Panc1 (cell line): ENCODE measurements around the gene TBC1D10B. TPM values are rescaled to one million over a fixed set of nuclear protein-coding genes. Genes with fewer than 3 reads are reported as not detected.

ENCODE experiments used
- ATAC-seq: fragments of 200-7000 bp; cut with Tn5 transposase; 2 replicates; pipeline ENCODE4 v1.9.1; 2020; ENCODE audit warnings: mild to moderate bottlenecking, moderate library complexity
- BruUV-seq: library from RNA; stranded (reverse); fragments of 400-500 nt; replicated peaks from 2 replicates; lab custom pipeline; 2021; lab: Mats Ljungman, UMichigan
- CTCF ChIA-PET: fragments of 300-600 bp; sonication (Branson Sonifier 250); formaldehyde crosslinking; loops from one replicate; lab custom pipeline; 2022; ENCODE audit warnings: antibody characterized with exemption; lab: Charles Lee
- POLR2A ChIA-PET: fragments of 300-600 bp; sonication (Branson Sonifier 250); formaldehyde crosslinking; loops from one replicate; lab custom pipeline; 2022; ENCODE audit warnings: antibody characterized with exemption; lab: Charles Lee
- DNase-seq: peaks from one replicate; pipeline ENCODE4 v3.0.0-alpha.2; 2010; ENCODE audit warnings: low read depth, low spot score
- H3K27ac ChIP-seq: 2 replicates; pipeline ENCODE4 v1.5.1; 2011; ENCODE audit warnings: mild to moderate bottlenecking, low read length, inconsistent platforms
- H3K27me3 ChIP-seq: fragments of 200-500 bp; sonication (Bioruptor generic); 2 replicates; pipeline ENCODE4 v1.6.0; 2014; ENCODE audit warnings: low read length, inconsistent platforms; ENCODE audit not compliant: control insufficient read depth, insufficient read depth
- H3K36me3 ChIP-seq: fragments of 200-500 bp; sonication (Bioruptor generic); 2 replicates; pipeline ENCODE4 v1.5.1; 2014; ENCODE audit warnings: inconsistent platforms, mild to moderate bottlenecking, low read length, moderate library complexity; ENCODE audit not compliant: control insufficient read depth, insufficient read depth
- H3K4me1 ChIP-seq: 2 replicates; pipeline ENCODE4 v1.5.1; 2011; ENCODE audit warnings: inconsistent platforms, mild to moderate bottlenecking, low read length, moderate library complexity; ENCODE audit not compliant: control insufficient read depth, insufficient read depth
- H3K4me3 ChIP-seq, 2 experiments: 2 replicates each; pipeline ENCODE4 v1.5.1; 2011 to 2012; ENCODE audit warnings: low read depth in 2 of 2, low read length in 2 of 2, mild to moderate bottlenecking in 2 of 2, inconsistent platforms in 1 of 2, moderate library complexity in 1 of 2
- H3K9me3 ChIP-seq: fragments of 200-500 bp; sonication (Bioruptor generic); 2 replicates; pipeline ENCODE4 v1.5.1; 2014; ENCODE audit warnings: low read depth, mild to moderate bottlenecking, inconsistent platforms, low read length, moderate library complexity; ENCODE audit not compliant: control insufficient read depth, insufficient read depth
- POLR2AphosphoS5 ChIP-seq: IDR thresholded peaks from 2 replicates; pipeline ENCODE4 v1.6.1; 2012; ENCODE audit warnings: mild to moderate bottlenecking, low read depth, low read length, moderate library complexity
- SIN3A ChIP-seq: IDR thresholded peaks from 2 replicates; pipeline ENCODE4 v1.6.1; 2012; ENCODE audit warnings: low read depth, mild to moderate bottlenecking, low read length, moderate library complexity, borderline replicate concordance; ENCODE audit not compliant: insufficient read depth
- TCF7L2 ChIP-seq: IDR thresholded peaks from 2 replicates; pipeline ENCODE4 v1.6.1; 2011; ENCODE audit warnings: mild to moderate bottlenecking, low read depth, low read length, inconsistent platforms
- in situ Hi-C: cut with HindIII; loops from 2 replicates; pipeline ENCODE4 v1.10.0; 2016; ENCODE audit warnings: low sequenced_read_pairs, low pct_unique_long_range_greater_than_20kb
- intact Hi-C: fragments of 100-400 bp; cut with micrococcal nuclease; formaldehyde crosslinking; loops from one replicate; pipeline ENCODE4 v1.10.0; 2022; ENCODE audit not compliant: unreplicated experiment
- total RNA-seq: library from RNA; stranded (reverse); gene quantifications from one replicate; pipeline ENCODE4 v1.2.1, GENCODE V29; 2021; ENCODE audit not compliant: unreplicated experiment
- TF ChIP-seq, protein P1 (sequence below), 2 experiments: IDR thresholded peaks; 2 replicates each; pipeline ENCODE4 v1.6.1; 2011 to 2012; ENCODE audit warnings: low read depth in 2 of 2, control low read depth in 1 of 2, low read length in 1 of 2, mild to moderate bottlenecking in 1 of 2, moderate library complexity in 1 of 2; ENCODE audit not compliant: insufficient read depth in 1 of 2
- TF ChIP-seq, protein P2 (sequence below): fragments of 450-650 bp; IDR thresholded peaks from 2 replicates; pipeline ENCODE4 v1.5.1; 2017; ENCODE audit warnings: mild to moderate bottlenecking

TBC1D10B gene
- total RNA-seq, 1 experiment from 2014 or later, result 52.6 TPM

DNA sequence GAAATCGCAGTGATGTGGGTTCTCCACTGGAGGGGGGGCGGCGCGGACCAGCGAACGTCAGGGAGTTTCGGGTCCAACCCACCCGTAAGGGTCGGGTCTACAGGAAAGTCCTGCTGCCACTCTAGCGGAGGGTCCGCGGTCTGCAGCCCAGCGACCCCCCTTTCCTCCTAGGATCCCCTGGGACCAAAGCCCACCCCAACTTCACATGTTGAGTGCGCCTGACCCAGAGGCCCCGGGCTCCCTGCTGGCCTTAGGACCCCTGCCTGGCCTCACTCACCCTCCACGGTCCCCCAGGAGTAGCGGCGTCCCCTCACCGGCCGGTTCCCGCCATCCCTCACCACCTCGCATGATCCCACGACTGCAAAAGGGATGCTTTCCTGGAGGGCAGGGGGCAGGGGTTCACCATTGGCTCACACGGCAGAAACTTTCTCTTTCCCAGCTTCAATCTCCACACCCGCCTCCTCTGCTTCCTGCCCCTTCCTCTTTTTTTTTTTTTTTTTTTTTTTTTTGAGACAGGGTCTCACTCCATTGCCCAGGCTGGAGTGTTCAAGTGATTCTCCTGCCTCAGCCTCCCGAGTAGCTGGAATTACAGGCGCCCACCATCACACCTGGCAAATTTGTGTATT lies 9.0 kb upstream of the TBC1D10B start:
- no peaks in the 10 kb centered on the region for H3K9me3 ChIP-seq
- in situ Hi-C loops (no loop called here), intact Hi-C loops (no loop called here)
- ChIA-PET CTCF (interaction anchor here (0.6 kb wide), 1 partner anchor 266 kb away, joined by 5 read pairs; the partner anchor contains the start of gene GDPD3), POLR2A (no interaction called here)
- peak overlapping the region; percentile 46; the same call in 1 of the 2 replicates for H3K27ac ChIP-seq
- ATAC-seq, result no peak
- H3K4me3 ChIP-seq, result peak overlapping the region; percentile 89 to 96
- DNase-seq, result no peak
- no TSS peak for BruUV-seq
- TF ChIP-seq, protein P1, sequence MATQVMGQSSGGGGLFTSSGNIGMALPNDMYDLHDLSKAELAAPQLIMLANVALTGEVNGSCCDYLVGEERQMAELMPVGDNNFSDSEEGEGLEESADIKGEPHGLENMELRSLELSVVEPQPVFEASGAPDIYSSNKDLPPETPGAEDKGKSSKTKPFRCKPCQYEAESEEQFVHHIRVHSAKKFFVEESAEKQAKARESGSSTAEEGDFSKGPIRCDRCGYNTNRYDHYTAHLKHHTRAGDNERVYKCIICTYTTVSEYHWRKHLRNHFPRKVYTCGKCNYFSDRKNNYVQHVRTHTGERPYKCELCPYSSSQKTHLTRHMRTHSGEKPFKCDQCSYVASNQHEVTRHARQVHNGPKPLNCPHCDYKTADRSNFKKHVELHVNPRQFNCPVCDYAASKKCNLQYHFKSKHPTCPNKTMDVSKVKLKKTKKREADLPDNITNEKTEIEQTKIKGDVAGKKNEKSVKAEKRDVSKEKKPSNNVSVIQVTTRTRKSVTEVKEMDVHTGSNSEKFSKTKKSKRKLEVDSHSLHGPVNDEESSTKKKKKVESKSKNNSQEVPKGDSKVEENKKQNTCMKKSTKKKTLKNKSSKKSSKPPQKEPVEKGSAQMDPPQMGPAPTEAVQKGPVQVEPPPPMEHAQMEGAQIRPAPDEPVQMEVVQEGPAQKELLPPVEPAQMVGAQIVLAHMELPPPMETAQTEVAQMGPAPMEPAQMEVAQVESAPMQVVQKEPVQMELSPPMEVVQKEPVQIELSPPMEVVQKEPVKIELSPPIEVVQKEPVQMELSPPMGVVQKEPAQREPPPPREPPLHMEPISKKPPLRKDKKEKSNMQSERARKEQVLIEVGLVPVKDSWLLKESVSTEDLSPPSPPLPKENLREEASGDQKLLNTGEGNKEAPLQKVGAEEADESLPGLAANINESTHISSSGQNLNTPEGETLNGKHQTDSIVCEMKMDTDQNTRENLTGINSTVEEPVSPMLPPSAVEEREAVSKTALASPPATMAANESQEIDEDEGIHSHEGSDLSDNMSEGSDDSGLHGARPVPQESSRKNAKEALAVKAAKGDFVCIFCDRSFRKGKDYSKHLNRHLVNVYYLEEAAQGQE (IDR thresholded peaks at IDR 0.05; ENCODE audit: insufficient read depth in 1 of 2, low read depth in 2 of 2, low read length in 1 of 2), result no peak
- TF ChIP-seq POLR2AphosphoS5 (no peak), SIN3A (no peak), TCF7L2 (no peak)
- TF ChIP-seq, protein P2, sequence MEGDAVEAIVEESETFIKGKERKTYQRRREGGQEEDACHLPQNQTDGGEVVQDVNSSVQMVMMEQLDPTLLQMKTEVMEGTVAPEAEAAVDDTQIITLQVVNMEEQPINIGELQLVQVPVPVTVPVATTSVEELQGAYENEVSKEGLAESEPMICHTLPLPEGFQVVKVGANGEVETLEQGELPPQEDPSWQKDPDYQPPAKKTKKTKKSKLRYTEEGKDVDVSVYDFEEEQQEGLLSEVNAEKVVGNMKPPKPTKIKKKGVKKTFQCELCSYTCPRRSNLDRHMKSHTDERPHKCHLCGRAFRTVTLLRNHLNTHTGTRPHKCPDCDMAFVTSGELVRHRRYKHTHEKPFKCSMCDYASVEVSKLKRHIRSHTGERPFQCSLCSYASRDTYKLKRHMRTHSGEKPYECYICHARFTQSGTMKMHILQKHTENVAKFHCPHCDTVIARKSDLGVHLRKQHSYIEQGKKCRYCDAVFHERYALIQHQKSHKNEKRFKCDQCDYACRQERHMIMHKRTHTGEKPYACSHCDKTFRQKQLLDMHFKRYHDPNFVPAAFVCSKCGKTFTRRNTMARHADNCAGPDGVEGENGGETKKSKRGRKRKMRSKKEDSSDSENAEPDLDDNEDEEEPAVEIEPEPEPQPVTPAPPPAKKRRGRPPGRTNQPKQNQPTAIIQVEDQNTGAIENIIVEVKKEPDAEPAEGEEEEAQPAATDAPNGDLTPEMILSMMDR, result no peak
- H3K4me1 ChIP-seq, result peaks cover 7% of the 10 kb centered on the region
- H3K36me3 ChIP-seq, result no peaks in the 10 kb centered on the region; the same call in 1 of the 2 replicates
- H3K27me3 ChIP-seq, result no peaks in the 10 kb centered on the region

DNA sequence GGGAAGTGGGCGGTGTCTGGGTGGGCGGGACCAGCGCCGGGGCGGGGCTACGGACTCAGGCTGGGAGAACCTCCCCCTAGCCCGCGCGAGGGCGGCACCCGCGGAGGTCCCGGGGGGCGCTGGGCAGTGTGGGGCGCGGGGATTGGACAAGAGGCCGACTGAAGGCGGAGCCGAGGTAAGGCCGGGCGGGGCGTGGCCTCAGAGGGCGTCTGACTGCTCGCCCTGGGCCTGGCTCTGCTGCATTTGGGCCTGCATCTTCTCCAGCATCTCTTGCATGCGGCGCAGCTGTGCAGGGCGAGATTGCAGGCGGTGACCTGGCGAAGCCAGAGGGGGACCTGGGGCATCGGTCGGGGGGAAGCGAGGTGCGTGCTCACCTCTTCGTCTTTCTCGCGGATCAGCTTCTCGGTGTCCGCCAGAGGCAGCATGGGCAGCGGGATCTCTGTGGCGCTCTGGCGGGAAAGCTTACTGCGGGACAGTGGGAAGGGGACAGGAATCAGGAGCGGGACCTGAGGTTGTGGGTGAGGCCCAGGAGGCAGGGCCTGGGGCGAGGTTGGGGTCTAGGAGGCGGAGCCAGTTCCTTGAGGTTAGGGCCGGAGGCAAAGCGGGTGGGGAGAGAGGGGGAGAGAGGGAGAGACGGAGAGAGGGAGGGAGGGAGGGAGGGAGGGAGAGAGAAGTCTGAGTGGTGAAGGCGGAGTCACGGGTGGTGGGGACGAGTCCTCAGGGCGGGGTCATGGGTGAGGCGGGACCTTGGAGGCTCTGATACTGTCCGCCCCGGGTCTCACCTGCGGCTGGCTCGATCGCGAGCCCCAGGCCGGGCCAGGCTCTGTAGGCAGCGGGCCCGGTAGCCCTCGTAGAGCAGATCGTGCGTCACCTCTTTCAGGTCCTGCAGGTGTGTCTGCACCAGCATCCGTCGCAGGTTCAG lies 8.2 kb upstream of the TBC1D10B start:
- Histone ChIP-seq H3K27ac (peak overlapping the region; percentile 90), H3K4me1 (peaks cover 7% of the 10 kb centered on the region), H3K9me3 (no peaks in the 10 kb centered on the region), H3K36me3 (no peaks in the 10 kb centered on the region; the same call in 1 of the 2 replicates), H3K4me3 (peak overlapping the region; percentile 89 to 96), H3K27me3 (no peaks in the 10 kb centered on the region)
- POLR2A ChIA-PET, result interaction anchor here (0.6 to 0.7 kb wide), 5 partner anchors 9 to 1335 kb away, joined by 3 to 10 read pairs (median 5); a partner anchor contains a TSS
- CTCF ChIA-PET, result interaction anchor here (0.6 to 0.8 kb wide), 3 partner anchors 29 to 265 kb away, joined by 4 to 5 read pairs (median 4); partner anchors contain the start of gene GDPD3
- TF ChIP-seq POLR2AphosphoS5 (peak; percentile 59; the same call in 1 of the 2 replicates), SIN3A (0 out of 2 replicates have a peak, but pooled peaks have one; percentile 37)
- TF ChIP-seq, protein P1 (IDR thresholded peaks at IDR 0.05; ENCODE audit: insufficient read depth in 1 of 2, low read depth in 2 of 2, low read length in 1 of 2), result 0 out of 4 replicates have a peak, but pooled peaks of 1 of the 2 experiments have one; percentile 34
- TF ChIP-seq, protein P2, result no peak
- in situ Hi-C loops (no loop called here), intact Hi-C loops (no loop called here)
- ATAC-seq (peak; percentile 96), DNase-seq (no peak)
- no TSS peak for BruUV-seq
